HG03095 (cell line): ENCODE results near the gene LRFN4.
"Not testable (repeated sequence)": the region's sequence is repeated elsewhere in the genome, so short reads cannot be mapped to it uniquely, and the experiment has no call there.

Source experiments
- ATAC-seq: cut with Tn5 transposase; IDR thresholded peaks from one replicate; pipeline ENCODE4 v1.9.1; 2021; ENCODE audit warnings: moderate library complexity; ENCODE audit not compliant: unreplicated experiment

The LRFN4 gene

GRCh38 chr11:66856496-66857233, at the start of gene LRFN4:
Gene LRFN4, plus strand, starts transcription at chr11:66857064. Its CDS starts 681 bp downstream, at chr11:66857745.
- ATAC-seq = peak; percentile 27

GRCh38 chr11:66809592-66809991, 47.3 kb upstream of the LRFN4 start:
- no peak for ATAC-seq

GRCh38 chr11:66810576-66811185, 46.2 kb upstream of the LRFN4 start:
- no peak for ATAC-seq

GRCh38 chr11:66814678-66815077, 42.2 kb upstream of the LRFN4 start:
- ATAC-seq = no peak

- no peak for ATAC-seq
These were observed 41.2 kb upstream of the LRFN4 start for GRCh38 chr11:66815646-66816045.

- no peak for ATAC-seq
These were observed 38.5 kb upstream of the LRFN4 start for GRCh38 chr11:66818231-66818955.

- ATAC-seq = no peak
These were observed 36.5 kb upstream of the LRFN4 start for GRCh38 chr11:66820381-66820780.

- ATAC-seq = no peak
These were observed 36.0 kb upstream of the LRFN4 start for GRCh38 chr11:66820901-66821300.

GRCh38 chr11:66823700-66824099, 33.2 kb upstream of the LRFN4 start:
- ATAC-seq = no peak

- not testable (repeated sequence) for ATAC-seq
These were observed 32.3 kb upstream of the LRFN4 start for GRCh38 chr11:66824573-66824972.

- ATAC-seq = no peak
These were observed 22.4 kb upstream of the LRFN4 start for GRCh38 chr11:66834539-66834845.

- ATAC-seq = no peak
These were observed 21.9 kb upstream of the LRFN4 start for GRCh38 chr11:66834943-66835342.

GRCh38 chr11:66835768-66836405, 21.0 kb upstream of the LRFN4 start:
- ATAC-seq = no peak

- no peak for ATAC-seq
These were observed 16.4 kb upstream of the LRFN4 start for GRCh38 chr11:66840317-66841091.

- no peak for ATAC-seq
These were observed 15.0 kb upstream of the LRFN4 start for GRCh38 chr11:66841861-66842260.

- no peak for ATAC-seq
These were observed 14.4 kb upstream of the LRFN4 start for GRCh38 chr11:66842501-66842895.

- peak; percentile 65 for ATAC-seq
These were observed 13.7 kb upstream of the LRFN4 start, which contains the start of gene RCE1 for GRCh38 chr11:66842896-66843775. Gene RCE1, plus strand, starts transcription at chr11:66843441. Its CDS starts 15 bp downstream, at chr11:66843456.

- no peak for ATAC-seq
These were observed 12.9 kb upstream of the LRFN4 start for GRCh38 chr11:66843776-66844495.

- no peak for ATAC-seq
These were observed 12.2 kb upstream of the LRFN4 start for GRCh38 chr11:66844496-66845142.
